Hepatocyte (in vitro differentiated cells): ENCODE results near the gene NDST3.

ENCODE experiments used
- CTCF ChIP-seq: fragments of 200-600 bp; sonication (generic); IDR thresholded peaks from 2 replicates; pipeline ENCODE4 v1.5.1; 2016; ENCODE audit warnings: antibody characterized with exemption, mild to moderate bottlenecking; ENCODE audit not compliant: poor library complexity
- EZH2 ChIP-seq: fragments of 200-600 bp; sonication (generic); IDR thresholded peaks from 2 replicates; pipeline ENCODE4 v1.6.1; 2016; ENCODE audit warnings: antibody characterized with exemption, mild to moderate bottlenecking, borderline replicate concordance
- EZH2phosphoT487 ChIP-seq: fragments of 200-600 bp; sonication (generic); IDR thresholded peaks from one replicate; pipeline ENCODE4 v1.6.1; 2018; ENCODE audit warnings: antibody characterized with exemption, mild to moderate bottlenecking, low read depth, moderate library complexity; ENCODE audit not compliant: unreplicated experiment, severe bottlenecking

GRCh38 chr4:118076958-118077766 lies 42.9 kb downstream of the NDST3 start:
- TF ChIP-seq CTCF = peak; percentile 34
- TF ChIP-seq EZH2phosphoT487 = no peak
- TF ChIP-seq EZH2 = no peak
